GM23338 (cell line): ENCODE data around the gene STX16. TPM values are rescaled to one million over a fixed set of nuclear protein-coding genes. Genes with fewer than 3 reads are reported as not detected.
A peak's percentile ranks its signal among the peaks of the same experiment; 100 is the strongest.

Experiments
- ATAC-seq: fragments of 200-7000 bp; cut with Tn5 transposase; 3 replicates; pipeline ENCODE4 v1.9.1; 2020
- DNase-seq: peaks from one replicate; pipeline ENCODE4 v3.0.0-alpha.2; 2015; ENCODE audit warnings: low spot score
- H2AFZ ChIP-seq: fragments of 200-600 bp; sonication (generic); 2 replicates; pipeline ENCODE4 v1.8.0; 2016; ENCODE audit warnings: antibody characterized with exemption, mild to moderate bottlenecking, moderate library complexity
- H3F3A ChIP-seq: fragments of 200-600 bp; sonication (generic); replicated peaks from 2 replicates; pipeline ENCODE4 v1.8.0; 2017; ENCODE audit warnings: antibody characterized with exemption, mixed run types, low read depth
- H3K27ac ChIP-seq: fragments of 200-600 bp; sonication (generic); 2 replicates; pipeline ENCODE4 v1.6.1; 2016; ENCODE audit warnings: low read depth
- H3K27me3 ChIP-seq: fragments of 200-600 bp; sonication (generic); 2 replicates; pipeline ENCODE4 v1.8.0; 2016; ENCODE audit warnings: mild to moderate bottlenecking, mixed run types, moderate library complexity; ENCODE audit not compliant: insufficient read depth
- H3K36me3 ChIP-seq: fragments of 200-600 bp; sonication (generic); 2 replicates; pipeline ENCODE4 v1.8.0; 2016; ENCODE audit warnings: mild to moderate bottlenecking; ENCODE audit not compliant: insufficient read depth
- H3K4me1 ChIP-seq: fragments of 200-600 bp; sonication (generic); 2 replicates; pipeline ENCODE4 v1.8.0; 2016; ENCODE audit warnings: mild to moderate bottlenecking, moderate library complexity; ENCODE audit not compliant: insufficient read depth
- H3K4me2 ChIP-seq: fragments of 200-600 bp; sonication (generic); 2 replicates; pipeline ENCODE4 v1.7.1; 2017; ENCODE audit warnings: mixed run types
- H3K4me3 ChIP-seq: fragments of 200-600 bp; sonication (generic); 2 replicates; pipeline ENCODE4 v1.6.1; 2016; ENCODE audit warnings: mixed run types
- H3K79me2 ChIP-seq: fragments of 200-600 bp; sonication (generic); replicated peaks from 2 replicates; pipeline ENCODE4 v1.8.0; 2017; ENCODE audit warnings: mild to moderate bottlenecking; ENCODE audit not compliant: insufficient read depth
- H3K9me2 ChIP-seq: fragments of 200-600 bp; sonication (generic); 2 replicates; pipeline ENCODE4 v1.8.0; 2017; ENCODE audit not compliant: insufficient read depth
- H4K20me1 ChIP-seq: fragments of 200-600 bp; sonication (generic); replicated peaks from 2 replicates; pipeline ENCODE4 v1.8.0; 2017; ENCODE audit warnings: mild to moderate bottlenecking; ENCODE audit not compliant: insufficient read depth
- H3K27ac Mint-ChIP-seq: 2 replicates; pipeline ENCODE4 v1.8.0; 2020; ENCODE audit warnings: inconsistent platforms, mild to moderate bottlenecking, moderate library complexity, mixed read lengths
- H3K27me3 Mint-ChIP-seq: 3 replicates; pipeline ENCODE4 v1.8.0; 2022; ENCODE audit warnings: low read depth, mild to moderate bottlenecking, moderate library complexity, mixed read lengths, inconsistent platforms; ENCODE audit not compliant: insufficient read depth, poor library complexity
- H3K36me3 Mint-ChIP-seq: 3 replicates; pipeline ENCODE4 v1.8.0; 2021; ENCODE audit warnings: low read depth, mild to moderate bottlenecking, inconsistent platforms, moderate library complexity, mixed read lengths
- H3K4me1 Mint-ChIP-seq: 3 replicates; pipeline ENCODE4 v1.8.0; 2020; ENCODE audit warnings: mild to moderate bottlenecking, inconsistent platforms, mixed read lengths
- H3K4me3 Mint-ChIP-seq: 3 replicates; pipeline ENCODE4 v1.8.0; 2021; ENCODE audit warnings: moderate library complexity, mild to moderate bottlenecking, inconsistent platforms, mixed read lengths
- H3K9me3 Mint-ChIP-seq: 3 replicates; pipeline ENCODE4 v1.8.0; 2020; ENCODE audit warnings: moderate library complexity, mild to moderate bottlenecking, inconsistent platforms, mixed read lengths
- EZH2 ChIP-seq: fragments of 200-600 bp; sonication (generic); IDR thresholded peaks from one replicate; pipeline ENCODE4 v1.8.0; 2017; ENCODE audit warnings: antibody characterized with exemption, mild to moderate bottlenecking, low read depth; ENCODE audit not compliant: unreplicated experiment
- EZH2phosphoT487 ChIP-seq: fragments of 200-600 bp; sonication (generic); IDR thresholded peaks from one replicate; pipeline ENCODE4 v1.8.1; 2018; ENCODE audit warnings: antibody characterized with exemption; ENCODE audit not compliant: unreplicated experiment
- NANOG ChIP-seq: IDR thresholded peaks from 2 replicates; pipeline ENCODE4 v1.6.1; 2016; ENCODE audit warnings: antibody characterized with exemption, borderline replicate concordance
- STAT1 ChIP-seq: IDR thresholded peaks from one replicate; pipeline ENCODE4 v1.6.1; 2016; ENCODE audit warnings: antibody characterized with exemption; ENCODE audit not compliant: unreplicated experiment
- ZNF114 ChIP-seq: fragments of 250-450 bp; sonication (Bioruptor Pico); IDR thresholded peaks from 2 replicates; pipeline ENCODE4 v1.5.0; 2020; ENCODE audit warnings: mild to moderate bottlenecking, moderate library complexity
- ZNF331 ChIP-seq: fragments of 250-450 bp; sonication (Bioruptor Pico); IDR thresholded peaks from 2 replicates; pipeline ENCODE4 v1.5.0; 2020; ENCODE audit warnings: low read depth, mild to moderate bottlenecking, moderate library complexity
- polyA plus RNA-seq: library from polyadenylated mRNA; unstranded; fragments of >200 nt; fragmentation: Nextera tagmentation; extraction: Ambion mirVana; gene quantifications from 2 replicates; pipeline ENCODE4 v1.2.1, GENCODE V29; 2016
- total RNA-seq: library from RNA; depleted of rRNA; stranded (reverse); fragments of >200 nt; shearing (Covaris generic); gene quantifications from 2 replicates; pipeline ENCODE4 v1.2.3, GENCODE V29; 2014
- TF ChIP-seq, protein P1 (sequence below): fragments of 250-450 bp; sonication (Bioruptor Pico); IDR thresholded peaks from 2 replicates; pipeline ENCODE4 v1.5.0; 2020; ENCODE audit warnings: mild to moderate bottlenecking, moderate library complexity

Gene STX16
- total and polyA plus RNA-seq, 2 experiments from 2014 or later = 31.2 to 70.5 TPM

DNA sequence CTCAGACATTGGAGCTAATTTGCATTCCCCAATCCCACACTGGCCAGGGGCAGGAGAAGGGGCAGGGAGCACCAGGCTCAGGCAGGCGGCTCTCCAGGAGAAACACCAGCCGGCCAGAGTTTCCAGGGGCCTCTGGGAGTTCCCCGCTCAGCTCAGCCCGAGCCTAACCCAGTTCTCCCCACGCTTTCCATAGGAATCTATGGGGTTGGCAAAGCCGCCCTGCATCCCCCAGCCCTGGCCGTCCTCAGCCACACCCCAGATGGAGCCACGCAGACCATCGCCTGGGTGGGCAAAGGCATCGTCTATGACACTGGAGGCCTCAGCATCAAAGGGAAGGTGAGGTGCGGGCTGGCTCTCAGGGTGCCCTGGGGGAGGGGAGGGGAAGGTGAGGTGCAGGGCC lies 49.7 kb downstream of the STX16 start (continued):
- TF ChIP-seq, protein P1, sequence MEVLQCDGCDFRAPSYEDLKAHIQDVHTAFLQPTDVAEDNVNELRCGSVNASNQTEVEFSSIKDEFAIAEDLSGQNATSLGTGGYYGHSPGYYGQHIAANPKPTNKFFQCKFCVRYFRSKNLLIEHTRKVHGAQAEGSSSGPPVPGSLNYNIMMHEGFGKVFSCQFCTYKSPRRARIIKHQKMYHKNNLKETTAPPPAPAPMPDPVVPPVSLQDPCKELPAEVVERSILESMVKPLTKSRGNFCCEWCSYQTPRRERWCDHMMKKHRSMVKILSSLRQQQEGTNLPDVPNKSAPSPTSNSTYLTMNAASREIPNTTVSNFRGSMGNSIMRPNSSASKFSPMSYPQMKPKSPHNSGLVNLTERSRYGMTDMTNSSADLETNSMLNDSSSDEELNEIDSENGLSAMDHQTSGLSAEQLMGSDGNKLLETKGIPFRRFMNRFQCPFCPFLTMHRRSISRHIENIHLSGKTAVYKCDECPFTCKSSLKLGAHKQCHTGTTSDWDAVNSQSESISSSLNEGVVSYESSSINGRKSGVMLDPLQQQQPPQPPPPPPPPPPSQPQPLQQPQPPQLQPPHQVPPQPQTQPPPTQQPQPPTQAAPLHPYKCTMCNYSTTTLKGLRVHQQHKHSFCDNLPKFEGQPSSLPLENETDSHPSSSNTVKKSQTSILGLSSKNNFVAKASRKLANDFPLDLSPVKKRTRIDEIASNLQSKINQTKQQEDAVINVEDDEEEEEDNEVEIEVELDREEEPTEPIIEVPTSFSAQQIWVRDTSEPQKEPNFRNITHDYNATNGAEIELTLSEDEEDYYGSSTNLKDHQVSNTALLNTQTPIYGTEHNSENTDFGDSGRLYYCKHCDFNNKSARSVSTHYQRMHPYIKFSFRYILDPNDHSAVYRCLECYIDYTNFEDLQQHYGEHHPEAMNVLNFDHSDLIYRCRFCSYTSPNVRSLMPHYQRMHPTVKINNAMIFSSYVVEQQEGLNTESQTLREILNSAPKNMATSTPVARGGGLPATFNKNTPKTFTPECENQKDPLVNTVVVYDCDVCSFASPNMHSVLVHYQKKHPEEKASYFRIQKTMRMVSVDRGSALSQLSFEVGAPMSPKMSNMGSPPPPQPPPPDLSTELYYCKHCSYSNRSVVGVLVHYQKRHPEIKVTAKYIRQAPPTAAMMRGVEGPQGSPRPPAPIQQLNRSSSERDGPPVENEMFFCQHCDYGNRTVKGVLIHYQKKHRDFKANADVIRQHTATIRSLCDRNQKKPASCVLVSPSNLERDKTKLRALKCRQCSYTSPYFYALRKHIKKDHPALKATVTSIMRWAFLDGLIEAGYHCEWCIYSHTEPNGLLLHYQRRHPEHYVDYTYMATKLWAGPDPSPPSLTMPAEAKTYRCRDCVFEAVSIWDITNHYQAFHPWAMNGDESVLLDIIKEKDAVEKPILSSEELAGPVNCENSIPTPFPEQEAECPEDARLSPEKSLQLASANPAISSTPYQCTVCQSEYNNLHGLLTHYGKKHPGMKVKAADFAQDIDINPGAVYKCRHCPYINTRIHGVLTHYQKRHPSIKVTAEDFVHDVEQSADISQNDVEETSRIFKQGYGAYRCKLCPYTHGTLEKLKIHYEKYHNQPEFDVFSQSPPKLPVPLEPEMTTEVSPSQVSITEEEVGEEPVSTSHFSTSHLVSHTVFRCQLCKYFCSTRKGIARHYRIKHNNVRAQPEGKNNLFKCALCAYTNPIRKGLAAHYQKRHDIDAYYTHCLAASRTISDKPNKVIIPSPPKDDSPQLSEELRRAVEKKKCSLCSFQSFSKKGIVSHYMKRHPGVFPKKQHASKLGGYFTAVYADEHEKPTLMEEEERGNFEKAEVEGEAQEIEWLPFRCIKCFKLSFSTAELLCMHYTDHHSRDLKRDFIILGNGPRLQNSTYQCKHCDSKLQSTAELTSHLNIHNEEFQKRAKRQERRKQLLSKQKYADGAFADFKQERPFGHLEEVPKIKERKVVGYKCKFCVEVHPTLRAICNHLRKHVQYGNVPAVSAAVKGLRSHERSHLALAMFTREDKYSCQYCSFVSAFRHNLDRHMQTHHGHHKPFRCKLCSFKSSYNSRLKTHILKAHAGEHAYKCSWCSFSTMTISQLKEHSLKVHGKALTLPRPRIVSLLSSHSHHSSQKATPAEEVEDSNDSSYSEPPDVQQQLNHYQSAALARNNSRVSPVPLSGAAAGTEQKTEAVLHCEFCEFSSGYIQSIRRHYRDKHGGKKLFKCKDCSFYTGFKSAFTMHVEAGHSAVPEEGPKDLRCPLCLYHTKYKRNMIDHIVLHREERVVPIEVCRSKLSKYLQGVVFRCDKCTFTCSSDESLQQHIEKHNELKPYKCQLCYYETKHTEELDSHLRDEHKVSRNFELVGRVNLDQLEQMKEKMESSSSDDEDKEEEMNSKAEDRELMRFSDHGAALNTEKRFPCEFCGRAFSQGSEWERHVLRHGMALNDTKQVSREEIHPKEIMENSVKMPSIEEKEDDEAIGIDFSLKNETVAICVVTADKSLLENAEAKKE (CRISPR knock-in tag) = no peak
- TF ChIP-seq ZNF331 (CRISPR knock-in tag) = no peak
- TF ChIP-seq NANOG = no peak
- TF ChIP-seq EZH2phosphoT487 = no peak

DNA sequence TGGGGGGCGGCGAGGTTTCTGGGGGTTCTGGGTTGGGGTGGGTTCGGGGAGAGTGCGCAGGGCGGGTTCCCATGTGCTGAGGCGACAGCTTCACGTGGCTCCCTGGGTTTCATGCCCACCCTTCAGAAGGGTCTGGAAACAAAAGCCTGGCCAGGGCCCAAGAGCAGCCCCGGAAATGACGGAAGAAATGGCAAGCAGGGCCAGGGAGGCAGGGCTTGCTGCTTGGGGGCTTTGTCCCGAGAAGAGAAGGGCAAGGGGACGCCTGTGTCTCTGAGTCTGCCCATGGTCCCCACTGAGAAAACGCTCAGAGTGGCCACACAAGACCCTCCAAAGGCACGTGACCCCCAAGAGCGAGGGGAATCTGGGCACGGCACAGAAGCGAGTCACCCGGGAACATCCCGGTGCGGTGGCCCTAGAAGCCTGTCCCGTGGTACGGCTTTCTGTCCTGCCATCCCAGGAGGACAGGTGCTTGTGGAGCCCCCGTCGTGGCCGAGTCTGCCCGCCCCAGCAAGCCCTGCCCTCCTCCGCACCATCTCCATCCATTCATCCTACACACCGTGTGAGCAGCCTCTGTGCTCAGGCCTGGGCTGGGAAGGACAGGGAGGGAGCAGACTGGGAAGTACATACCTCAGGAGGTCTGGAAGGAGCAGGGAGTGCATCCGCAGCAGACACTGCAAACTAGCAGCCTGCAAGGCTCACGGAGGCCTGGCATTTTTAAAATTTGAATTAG lies 50.5 kb downstream of the STX16 start:
- peak; percentile 54 for ATAC-seq
- 0 out of 2 replicates have a peak, but pooled peaks cover 4% of the 10 kb centered on the region for H3F3A ChIP-seq
- H3K27ac ChIP-seq = no peak overlapping the region
- no peak for DNase-seq
- Mint-ChIP-seq H3K36me3 (peaks cover 64% of the 10 kb centered on the region), H3K27me3 (peaks cover 4% of the 10 kb centered on the region), H3K27ac (no peak overlapping the region), H3K4me3 (no peak overlapping the region), H3K9me3 (peaks cover 7% of the 10 kb centered on the region; the same call in 2 of the 3 replicates), H3K4me1 (peaks cover 19% of the 10 kb centered on the region)
- no peaks in the 10 kb centered on the region; the same call in 1 of the 2 replicates for H3K4me1 ChIP-seq
- H3K4me2 ChIP-seq = no peak overlapping the region
- H3K4me3 ChIP-seq = no peak overlapping the region
- H2AFZ ChIP-seq = no peak overlapping the region
- H4K20me1 ChIP-seq = no peaks in the 10 kb centered on the region
- no peaks in the 10 kb centered on the region for H3K27me3 ChIP-seq
- no peaks in the 10 kb centered on the region for H3K9me2 ChIP-seq
- no peaks in the 10 kb centered on the region for H3K79me2 ChIP-seq
- peaks cover 9% of the 10 kb centered on the region; the same call in 1 of the 2 replicates for H3K36me3 ChIP-seq
- no peak for TF ChIP-seq ZNF114
- TF ChIP-seq EZH2 = no peak
- TF ChIP-seq STAT1 = no peak
- TF ChIP-seq NANOG = no peak
- TF ChIP-seq, protein P1 (CRISPR knock-in tag) = no peak
- no peak for TF ChIP-seq ZNF331 (CRISPR knock-in tag)
